GM18498 (cell line): ENCODE results near the gene VEZT.

Experiments used
- ATAC-seq: cut with Tn5 transposase; IDR thresholded peaks from one replicate; pipeline ENCODE4 v1.9.1; 2021; ENCODE audit warnings: mild to moderate bottlenecking, moderate library complexity; ENCODE audit not compliant: unreplicated experiment

VEZT gene

DNA sequence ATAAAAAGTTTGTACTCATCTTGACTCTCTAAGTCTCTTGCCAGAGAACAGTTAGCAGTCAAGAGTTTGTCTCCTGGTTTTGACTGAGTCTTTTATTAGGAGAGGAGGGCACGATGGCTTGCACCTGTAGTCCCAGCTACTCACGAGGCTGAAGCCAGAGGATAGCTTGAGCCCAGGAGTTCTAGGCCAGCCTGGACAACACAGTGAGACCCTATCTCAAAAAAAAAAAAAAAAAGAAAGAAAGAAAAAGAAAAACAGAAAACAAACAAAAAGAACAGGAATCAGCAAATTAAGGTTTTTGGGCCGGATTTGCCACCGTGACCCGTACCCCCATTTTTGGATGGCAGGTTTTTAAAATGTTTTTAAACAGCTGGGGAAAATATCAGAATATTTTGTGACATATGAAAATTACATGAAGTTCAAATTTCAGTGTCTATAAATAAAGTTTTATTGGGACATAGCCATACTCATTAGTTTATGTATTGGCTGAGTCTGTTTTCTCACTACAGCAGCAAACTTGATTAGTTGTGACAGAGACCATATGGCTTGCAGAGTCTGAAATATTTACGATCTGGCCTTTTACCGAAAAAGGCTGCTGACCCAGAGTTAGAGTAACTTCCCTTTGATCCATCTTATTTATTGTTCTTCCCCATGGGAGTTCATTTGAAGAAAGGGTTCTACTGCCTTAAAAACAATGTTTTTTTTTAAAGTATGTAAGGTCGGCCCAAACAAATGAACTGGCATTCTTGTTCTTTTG lies 31.2 kb downstream of the VEZT start:
- no peak for ATAC-seq

DNA sequence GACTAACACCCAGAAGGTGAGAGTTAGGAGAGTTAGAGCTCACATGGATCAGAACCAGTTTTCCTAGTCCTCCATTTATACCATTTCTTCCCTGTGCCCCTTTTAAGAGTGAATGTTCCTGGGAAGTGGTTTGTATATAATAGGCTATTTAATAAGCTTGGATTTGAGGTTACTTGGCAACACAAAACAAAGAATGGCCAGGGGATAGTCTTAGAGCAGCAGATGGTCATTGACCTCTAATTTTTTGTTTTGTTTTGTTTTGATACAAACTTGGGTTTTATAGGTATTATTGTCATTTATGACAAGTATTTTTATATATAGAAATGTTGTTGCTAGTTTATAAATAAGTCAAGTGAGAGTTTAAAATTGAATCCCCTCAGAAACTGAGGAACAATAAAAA lies 35.8 kb downstream of the VEZT start:
- ATAC-seq = no peak

DNA sequence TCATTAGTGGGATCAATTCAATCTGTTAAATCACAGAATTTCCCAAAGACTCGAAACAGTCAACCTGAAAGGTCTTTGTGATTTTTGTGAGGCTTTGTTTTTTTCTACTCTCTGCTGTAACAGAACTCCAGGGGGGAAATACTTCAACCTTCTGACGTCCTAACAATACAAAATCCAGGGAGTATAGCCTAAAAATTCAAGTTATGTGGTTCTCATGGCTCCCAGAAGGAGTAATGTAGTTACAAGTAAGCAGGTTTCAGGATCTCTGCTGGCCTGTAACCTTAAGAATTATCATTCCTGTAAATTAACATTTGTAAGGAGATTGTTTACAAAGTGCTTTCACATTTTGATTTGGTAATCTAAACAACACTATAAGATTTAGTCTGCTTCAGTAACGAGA lies 39.9 kb downstream of the VEZT start:
- no peak for ATAC-seq

DNA sequence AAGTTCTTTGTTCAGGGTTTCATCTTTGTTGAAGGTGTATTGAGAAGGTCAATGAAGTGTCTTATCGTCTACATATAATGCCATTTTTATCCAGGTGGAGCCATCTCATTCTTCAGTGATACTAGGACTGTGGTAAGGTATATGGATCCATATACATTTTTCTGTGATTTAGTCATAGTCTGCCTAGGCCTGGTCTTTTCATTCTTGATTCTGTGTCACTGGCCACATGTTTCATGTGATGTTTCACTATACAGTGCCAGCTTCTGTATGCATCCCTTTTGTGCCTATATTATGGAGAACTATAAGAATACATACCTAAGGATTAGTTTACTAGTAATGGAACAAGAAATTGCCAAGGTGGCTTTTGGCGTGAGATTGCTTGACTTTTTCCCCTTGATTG lies 40.5 kb downstream of the VEZT start:
- ATAC-seq = no peak

DNA sequence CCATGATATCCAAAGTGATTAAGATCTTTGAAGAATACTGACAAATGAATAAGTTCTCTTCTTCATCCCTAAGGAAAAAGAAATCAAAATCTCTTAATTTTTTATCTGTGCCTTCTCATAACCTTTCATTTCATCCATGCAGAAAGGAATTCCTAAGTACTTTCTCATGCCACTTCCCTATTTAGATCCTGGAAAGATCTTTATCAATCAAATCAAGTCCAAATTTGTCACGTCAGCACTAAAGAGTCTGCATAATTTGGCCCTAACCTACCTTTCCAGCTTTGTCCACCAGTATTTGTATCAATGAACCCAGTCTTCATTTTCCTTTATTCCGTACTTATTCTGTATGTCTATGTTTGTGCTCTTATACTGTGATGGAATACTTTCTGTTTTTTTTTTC lies 41.2 kb downstream of the VEZT start:
- ATAC-seq = no peak

DNA sequence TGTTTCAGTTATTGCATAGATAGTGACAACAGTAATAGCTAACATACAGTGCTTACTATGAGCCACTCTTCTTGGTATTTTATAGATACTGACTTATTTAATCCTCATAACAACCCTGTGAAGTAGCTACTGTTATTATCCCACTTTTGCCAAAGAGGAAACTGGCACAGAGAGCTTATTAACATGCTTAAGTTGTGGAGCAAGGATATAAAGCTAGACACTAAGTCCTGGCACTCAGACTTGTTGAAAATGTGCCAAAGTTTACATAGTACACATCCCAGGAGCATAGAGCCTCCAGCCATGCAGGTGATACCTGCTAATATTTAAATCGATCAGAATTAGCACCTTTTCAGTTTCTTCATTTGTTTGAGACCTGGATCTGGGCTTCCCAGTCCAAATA lies 41.8 kb downstream of the VEZT start:
- no peak for ATAC-seq

DNA sequence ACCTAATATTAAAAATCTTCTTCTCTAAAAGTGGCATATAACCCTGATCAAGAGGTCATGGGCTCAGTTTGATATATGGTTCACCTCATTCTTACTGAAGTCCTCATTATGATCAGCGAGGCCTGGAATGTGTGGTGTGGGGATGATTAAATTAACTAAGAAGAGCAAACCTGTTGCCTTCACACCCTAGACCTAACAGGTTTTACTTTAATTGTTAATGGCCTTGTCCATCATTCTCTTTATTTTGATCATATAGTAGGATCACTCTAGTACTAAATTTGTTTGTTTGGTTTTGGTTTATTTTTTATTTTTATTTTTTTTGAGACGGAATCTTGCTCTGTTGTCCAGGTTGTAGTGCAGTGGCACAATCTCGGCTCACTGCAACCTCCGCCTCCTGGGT lies 43.5 kb downstream of the VEZT start:
- ATAC-seq = no peak

DNA sequence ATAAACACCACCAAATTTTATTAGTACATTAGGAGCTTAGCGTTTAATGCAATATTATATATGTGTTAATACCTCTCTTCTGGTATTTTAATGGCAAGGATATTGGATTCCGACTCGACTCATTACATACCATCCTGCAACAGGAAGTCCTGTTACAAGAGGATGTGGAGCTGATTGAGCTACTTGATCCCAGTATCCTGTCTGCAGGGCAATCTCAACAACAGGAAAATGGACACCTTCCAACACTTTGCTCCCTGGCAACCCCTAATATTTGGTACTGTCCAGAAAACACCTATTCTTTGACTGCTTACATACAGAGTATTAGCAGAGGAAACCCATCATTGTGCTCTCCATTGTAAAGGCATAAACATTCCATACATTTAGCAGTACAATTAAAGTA lies 45.2 kb downstream of the VEZT start:
- ATAC-seq = no peak

DNA sequence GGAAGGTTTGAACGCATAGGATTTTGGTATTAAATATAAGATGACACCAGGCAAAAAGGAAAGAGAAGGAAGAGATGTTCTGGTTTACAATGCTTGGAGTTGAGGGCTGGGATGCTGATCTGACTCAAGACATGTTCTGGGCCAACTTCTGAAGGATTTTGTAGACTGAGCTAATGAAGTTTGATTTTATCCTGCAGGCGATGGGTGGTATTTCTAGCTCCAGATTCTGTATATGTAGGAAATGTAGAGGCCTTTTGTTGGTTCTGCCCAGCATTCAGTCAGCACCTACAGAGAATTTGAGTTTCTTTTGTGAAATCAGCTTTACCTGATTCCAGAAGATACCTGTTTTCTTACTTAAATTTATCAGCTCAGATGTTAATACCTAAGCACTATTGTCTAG lies 48.2 kb downstream of the VEZT start:
- no peak for ATAC-seq

DNA sequence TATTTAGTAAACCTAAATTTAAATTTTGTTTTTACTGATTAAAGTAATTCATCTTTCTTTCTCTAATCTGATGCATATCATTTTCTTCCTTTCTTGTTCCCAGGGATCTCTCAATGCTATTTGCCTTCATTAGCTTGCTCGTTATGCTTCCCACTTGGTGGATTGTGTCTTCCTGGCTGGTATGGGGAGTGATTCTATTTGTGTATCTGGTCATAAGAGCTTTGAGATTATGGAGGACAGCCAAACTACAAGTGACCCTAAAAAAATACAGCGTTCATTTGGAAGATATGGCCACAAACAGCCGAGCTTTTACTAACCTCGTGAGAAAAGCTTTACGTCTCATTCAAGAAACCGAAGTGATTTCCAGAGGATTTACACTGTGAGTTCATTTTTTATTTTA lies 48.6 kb downstream of the VEZT start:
- ATAC-seq = no peak

DNA sequence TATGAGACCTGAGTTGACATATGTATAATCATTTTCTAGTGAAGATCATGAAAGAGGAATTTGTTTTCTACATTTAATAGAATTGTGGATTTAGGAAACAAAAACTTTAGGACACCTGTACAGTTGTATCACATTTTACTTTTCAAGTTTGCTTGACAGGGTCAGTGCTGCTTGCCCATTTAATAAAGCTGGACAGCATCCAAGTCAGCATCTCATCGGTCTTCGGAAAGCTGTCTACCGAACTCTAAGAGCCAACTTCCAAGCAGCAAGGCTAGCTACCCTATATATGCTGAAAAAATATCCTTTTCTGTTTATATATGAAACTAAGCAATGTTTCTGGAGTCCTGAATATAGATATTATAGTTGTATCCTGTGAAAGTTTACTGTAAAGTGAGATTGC lies 52.3 kb downstream of the VEZT start:
- no peak for ATAC-seq

DNA sequence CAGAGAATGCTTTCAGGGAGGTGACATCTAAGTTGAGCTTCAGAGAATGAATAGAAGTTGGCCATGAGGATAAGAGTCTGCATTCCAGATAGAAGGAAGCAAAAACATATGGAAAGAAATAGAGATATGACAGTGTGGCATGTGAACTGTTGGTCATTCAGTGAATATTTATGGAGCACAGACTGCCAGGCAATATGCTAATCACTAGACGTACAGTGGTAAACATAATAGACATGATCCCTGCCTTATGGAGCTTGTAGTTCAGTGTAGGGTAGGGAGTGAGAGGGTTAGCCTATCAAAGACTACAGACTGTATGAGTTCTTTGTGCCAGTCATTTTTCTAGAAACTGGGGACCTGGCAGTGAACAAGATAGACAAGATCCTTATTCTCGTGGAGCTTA lies 53.9 kb downstream of the VEZT start:
- ATAC-seq = no peak

DNA sequence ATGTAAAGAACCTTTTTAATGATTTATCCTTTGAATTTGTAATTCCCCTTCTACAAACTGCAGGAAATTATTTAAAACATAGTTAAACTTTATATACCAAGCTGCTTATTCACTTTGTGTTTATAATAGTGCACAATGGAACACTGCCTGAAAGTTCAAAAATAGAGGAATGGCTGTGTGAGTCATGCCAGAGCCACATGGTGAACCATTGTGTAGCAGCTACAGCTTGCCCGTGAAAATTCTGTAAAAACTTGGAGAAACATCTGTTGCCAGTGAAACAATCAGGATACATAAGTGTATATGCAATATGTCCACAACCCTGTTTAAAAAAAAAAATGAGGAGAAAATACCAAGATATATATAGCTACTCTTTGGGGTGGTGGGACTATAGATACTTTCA lies 59.5 kb downstream of the VEZT start:
- no peak for ATAC-seq

DNA sequence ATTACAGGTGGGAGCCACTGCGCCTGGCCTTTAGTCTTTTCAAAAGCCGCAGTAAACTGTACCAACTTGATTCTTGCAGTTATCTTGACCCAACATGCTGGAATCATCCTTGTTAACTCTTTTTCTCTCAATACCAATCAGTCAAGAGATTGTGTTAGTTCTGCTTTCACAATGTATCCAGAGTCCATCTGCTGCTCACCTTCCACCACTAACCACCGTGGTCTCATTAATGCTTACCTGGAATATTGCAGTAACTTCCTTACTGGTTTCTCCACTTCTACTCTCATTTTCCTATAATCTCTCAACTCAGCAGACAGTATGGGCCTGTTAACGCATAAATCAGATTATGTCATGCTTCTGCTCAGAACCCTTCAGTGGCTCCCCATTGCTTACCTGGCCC lies 62.2 kb downstream of the VEZT start:
- no peak for ATAC-seq

DNA sequence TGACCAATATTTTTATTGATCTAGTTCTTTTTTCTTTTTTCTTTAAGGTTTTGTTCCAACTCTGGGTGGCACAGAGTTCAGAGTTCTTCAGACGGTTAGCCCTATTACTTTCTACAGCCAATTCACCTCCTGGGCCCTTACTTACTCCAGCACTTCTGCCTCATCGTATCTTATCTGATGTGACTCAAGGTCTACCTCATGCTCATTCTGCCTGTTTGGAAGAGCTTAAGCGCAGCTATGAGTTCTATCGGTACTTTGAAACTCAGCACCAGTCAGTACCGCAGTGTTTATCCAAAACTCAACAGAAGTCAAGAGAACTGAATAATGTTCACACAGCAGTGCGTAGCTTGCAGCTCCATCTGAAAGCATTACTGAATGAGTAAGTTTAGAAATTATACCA lies 64.7 kb downstream of the VEZT start:
- no peak for ATAC-seq

DNA sequence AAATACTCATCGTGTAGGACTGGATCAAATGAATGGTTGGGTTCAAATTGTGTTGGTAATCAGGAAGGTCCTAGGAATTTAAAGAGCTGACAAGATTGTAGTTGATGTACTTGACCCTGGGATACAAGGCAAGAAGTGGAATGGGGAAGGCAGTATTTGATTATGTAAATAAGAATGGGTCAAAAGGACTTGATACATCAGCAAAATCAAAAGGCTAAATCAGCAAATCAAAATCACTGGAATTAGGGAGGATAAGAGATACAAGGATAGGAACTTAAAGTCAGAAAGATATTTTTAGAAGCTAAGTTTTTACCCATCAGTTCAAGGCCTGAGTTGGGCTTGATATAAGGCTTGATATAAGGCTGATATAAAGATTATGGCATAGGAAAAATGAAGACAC lies 65.8 kb downstream of the VEZT start:
- no peak for ATAC-seq

DNA sequence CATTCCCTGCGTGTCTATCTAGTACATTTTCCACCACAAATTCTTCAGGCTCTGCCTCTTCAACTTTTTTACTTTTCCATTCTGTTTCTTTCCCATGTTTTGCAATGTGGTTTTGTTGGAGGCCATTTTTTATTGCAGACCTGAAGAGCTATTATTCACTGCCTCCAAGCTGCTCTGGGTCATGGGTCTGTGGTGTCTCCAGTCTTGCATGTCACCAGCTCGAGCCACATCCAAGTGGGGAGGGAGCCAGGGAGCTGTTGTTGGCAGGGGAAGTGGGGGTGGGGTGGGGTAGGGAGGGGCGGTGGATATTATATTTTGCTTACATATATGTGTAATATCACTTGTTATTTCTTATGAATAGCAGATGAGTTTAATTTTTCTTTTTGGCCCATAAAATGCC lies 69.1 kb downstream of the VEZT start:
- no peak for ATAC-seq

DNA sequence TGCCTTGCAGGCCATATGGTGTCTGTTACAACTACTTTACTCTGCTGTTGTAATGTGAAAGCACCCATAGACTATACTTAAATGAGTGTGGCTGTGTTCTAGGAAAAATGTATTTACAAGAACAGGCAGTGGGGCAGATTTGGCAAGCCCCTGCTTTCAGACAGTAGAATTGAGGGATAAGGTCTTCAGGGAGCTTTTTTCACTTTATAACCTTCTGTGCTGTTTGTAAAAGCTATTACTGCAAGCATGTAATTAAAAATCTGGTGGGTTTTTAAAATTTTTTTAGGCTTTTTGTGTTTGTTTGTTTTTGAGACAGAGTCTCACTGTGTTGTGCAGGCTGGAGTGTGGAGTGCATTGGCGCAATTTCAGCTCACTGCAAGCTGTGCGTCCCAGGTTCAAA lies 73.9 kb downstream of the VEZT start:
- no peak for ATAC-seq

DNA sequence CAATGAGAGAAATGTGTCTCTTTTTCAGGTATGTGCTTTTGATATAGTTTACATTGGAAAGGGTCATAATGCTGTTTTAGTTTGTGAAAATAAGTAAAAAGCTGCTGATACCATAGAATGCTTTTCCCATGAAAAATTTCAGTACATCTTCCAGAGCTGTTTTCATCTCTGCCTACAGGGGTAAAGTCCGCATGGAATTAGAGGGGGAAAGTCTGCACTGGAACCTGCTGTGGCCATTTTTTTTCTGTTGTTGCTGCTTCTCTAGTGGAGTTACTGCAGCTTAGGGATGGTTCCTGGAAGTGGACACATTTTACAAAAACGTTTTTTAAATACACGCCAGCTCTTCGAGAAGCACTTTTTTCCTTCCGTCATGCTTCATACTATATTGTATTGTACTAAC lies 81.3 kb downstream of the VEZT start:
- ATAC-seq = no peak

DNA sequence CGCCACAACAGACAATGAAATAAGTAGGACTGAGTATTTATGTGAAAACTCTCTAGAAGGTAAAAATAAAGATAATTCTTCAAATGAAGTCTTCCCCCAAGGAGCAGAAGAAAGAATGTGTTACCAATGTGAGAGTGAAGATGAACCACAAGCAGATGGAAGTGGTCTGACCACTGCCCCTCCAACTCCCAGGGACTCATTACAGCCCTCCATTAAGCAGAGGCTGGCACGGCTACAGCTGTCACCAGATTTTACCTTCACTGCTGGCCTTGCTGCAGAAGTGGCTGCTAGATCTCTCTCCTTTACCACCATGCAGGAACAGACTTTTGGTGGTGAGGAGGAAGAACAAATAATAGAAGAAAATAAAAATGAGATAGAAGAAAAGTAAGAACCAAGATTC lies 82.7 kb downstream of the VEZT start:
- no peak for ATAC-seq

DNA sequence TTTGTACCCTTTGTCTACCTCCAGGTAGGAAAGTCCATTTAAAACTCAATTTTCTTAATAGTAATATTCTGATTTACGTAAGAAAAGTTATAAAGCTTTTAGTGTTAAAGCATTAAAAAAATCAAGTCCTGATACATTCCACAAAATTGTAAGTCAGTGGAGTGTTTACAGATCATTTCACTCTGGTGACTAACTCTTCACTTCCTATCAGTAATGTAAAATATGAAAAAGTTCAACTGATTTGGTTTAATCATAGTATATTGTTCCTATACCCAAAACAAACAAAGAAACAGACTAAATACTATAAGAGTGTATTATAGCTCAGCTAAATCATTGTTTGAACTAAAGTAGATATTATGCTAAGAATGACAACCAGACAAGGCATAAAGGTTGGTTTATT lies 85.9 kb downstream of the VEZT start:
- ATAC-seq = no peak

DNA sequence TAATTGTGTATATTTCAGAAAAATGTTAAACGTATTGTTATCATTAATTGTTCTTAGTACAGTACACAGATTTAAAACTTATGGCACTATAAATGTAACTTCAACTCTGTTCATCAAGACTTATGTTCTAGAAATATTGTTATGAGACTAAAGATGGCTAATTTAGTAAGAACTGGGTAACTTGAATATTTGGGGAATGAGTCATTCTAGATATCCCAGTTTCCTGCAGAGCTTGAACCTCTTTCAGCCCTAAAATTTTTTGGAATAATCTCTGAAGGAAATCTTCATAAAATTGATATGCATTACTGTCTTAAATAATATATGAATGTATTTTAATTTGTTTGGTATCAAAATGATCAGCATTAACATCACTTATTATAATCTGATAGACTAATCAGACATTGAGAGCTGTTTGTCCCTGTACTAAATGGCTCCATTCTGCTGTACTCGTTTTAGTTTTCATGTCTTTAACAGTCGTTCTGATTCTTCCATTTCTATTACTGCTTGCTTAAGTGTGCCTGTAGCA lies 87.1 kb downstream of the VEZT start:
- no peak for ATAC-seq

DNA sequence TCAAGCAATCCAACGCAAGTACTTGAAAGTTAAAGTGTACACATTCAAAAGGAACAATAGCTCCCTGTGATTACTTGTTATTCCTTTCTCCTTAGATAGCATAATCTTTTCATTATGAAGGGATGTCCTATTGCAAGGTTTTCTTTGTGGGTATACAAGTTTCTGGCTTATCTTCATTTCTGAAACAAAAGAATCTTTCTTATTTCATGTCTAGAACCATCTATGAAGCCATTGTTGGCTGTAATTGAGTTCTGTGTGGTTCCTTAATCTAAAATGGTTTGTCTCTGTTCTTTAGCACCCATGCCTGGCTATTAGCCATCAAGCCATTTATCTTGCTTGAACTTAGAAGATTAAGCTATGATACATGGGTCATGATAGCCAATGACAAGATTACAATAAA lies 95.0 kb downstream of the VEZT start:
- ATAC-seq = no peak
